ENCODE data around the gene ALG13.
"Not testable (repeated sequence)": the region's sequence is repeated elsewhere in the genome, so short reads cannot be mapped to it uniquely, and the experiment has no call there.

ALG13 gene

DNA sequence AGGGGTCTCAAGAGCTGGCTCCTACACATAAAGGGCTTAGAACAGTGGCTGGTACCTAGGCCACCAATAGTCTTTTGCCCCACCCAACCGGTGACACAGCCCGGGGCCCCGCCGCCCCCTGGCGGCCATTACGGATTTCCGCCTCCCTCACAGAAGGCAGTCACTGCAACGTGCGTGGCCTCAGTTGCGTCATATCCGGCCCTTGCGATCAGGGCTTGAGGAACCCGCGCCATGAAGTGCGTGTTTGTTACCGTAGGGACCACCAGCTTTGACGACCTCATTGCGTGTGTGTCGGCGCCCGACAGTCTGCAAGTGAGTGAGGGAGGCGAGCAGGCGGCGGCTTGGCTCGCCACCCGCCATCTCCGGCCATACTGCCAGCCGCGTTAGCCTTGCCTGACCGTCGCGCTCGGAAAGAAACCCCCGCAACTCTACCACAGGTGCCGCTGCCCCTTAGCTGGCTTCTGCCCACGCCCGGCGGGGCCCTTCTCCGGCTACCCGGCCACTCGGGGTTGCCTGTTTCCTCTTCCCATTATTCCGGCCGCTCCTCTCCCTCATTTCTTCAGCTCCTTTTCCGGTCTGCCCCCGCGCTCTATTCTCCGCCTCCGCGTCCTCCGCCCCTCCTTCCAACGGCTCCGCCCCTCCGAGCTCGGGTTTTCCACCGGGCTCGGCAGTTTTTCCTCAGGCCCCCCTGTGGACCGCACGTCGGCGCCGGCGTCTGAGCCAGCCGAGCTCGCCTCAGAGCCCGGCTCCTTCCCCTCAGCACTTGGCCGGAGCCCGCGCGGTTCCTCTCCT is at the start of gene ALG13:
ALG13 (plus strand) TSS at position 183 of the 792 bp plus-strand sequence; CDS start at position 232, 49 bp downstream.
- peak; percentile 77 for DNase-seq (ENCODE audit: low read depth)

DNA sequence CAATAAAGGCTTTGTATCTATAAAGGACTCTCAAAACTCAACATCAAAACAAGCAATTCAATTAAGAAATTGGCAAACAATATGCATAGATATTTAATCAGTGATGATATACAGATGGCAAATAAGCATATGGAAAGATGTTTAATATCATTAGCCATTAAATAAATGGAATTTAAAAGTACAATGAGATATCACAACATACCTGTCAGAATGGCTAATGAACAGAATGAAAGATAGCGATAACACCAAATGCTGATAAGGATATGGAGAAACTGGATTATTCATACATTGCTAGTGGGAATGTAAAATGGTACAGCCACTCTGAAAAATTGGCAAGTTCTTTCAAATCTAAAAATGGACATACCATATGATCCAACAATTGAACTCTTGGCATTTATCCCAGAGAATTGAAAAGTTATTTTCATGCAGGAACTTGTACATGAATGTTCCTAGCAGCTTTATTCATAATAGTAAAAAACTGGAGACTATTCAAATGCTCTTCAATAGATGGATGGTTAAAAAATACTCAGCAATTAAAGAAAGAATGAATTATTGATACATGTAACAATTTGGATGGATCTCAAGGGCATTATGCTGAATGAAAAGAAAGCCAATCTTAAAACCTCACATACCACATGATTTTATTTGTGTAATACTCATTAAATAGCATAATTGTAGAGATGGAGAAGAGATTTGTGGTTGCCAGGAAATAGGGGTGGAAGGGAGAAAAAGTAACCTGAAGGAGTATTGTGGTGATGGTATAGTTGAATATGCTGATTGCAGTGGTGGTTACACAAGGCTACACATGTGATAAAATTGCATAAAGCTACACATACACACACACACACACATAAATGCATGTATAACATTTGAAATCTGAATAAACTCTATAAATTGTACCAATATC is 45.9 kb upstream of the ALG13 start:
- DNase-seq (ENCODE audit: low read depth), result no peak

DNA sequence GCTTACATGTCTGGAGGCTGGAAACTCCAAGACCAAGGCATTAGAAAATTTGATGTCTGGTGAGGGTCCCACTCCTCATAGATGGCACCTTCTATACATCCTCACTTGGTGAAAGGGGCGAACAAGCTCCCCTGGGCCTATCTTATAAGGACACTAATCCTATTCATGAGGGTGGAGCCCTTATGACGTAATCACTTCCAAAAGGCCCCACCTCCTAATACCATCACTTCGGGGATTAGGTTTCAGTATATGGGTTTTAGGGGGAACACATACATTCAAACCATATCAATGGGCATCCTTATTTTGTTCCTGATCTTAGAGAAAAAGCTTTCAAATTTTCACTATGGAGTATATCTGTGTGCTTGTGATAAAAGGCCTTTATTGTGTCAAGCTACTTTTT is 39.0 kb upstream of the ALG13 start:
- DNase-seq (ENCODE audit: low read depth), result no peak

DNA sequence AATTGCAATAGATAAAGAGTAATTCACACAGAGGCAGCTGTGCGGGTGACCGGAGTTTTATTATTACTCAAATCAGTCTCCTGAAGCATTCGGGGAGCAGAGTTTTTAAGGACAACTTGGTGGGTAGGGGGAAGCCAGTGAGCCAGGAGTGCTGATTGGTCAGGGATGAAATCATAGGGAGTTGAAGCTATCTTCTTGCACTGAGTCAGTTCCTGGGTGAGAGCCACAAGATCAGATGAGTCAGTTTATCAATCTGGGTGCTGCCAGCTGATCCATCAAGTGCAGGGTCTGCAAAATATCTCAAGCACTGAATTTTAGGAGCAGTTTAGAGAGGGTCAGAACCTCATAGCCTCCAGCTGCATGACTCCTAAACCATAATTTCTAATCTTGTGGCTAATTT is 35.8 kb upstream of the ALG13 start:
- DNase-seq (ENCODE audit: low read depth), result not testable (repeated sequence)

DNA sequence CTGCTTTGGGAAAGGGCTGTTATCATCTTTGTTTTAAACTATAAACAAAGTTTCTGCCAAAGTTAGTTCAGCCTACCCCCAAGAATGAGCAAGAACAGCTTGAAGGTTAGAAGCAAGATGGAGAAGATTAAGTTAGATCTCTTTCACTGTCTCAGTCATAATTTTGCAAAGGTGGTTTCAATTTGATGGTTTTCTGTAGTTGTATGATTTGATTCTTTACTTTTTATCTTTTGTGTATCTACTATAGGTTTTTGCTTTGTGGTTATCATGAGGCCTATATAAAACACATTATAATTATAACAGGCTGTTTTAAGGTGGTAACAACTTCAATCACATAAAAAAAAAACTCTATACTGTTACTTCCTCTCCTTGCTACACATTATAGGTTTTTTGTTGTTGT is 35.4 kb upstream of the ALG13 start:
- DNase-seq (ENCODE audit: low read depth), result no peak

DNA sequence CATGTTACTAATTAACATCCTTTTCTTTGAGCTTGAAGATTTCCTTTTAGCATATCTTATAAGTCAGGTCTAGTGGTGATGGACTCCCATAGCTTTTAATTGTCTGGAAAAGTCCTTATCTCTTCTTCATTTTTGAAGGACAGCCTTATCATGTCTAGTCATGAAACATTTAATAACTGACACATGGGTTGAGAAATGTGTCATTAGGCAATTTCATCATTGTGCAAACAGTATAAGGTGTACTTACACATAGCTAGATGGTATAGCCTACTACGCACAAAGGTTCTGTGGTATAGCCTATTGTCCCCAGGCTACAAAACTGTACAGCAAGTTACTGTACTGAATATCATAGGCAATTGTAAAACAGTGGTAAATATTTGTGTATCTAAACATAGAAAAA is 34.5 kb upstream of the ALG13 start:
- DNase-seq (ENCODE audit: low read depth), result no peak

DNA sequence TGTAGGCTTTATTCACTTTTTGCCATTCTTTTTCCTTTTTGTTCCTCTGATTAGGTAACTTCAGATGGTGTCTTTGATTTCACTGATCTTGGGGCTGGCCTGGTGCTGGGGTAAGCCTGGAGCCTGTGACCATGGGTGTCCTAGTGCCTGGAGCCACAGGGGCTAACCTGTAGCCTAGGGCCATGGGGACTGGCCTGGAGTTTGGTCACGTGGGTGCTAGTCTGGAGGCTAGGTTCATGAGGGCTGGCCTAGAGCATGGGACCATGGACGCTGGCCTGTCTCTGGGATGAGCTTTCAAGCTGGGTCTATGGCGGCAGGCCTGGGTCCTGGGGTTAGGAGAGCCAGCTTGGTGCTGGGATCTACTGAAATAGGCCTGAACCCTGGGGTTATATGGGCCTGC is 32.2 kb upstream of the ALG13 start:
- no peak for DNase-seq (ENCODE audit: low read depth)

DNA sequence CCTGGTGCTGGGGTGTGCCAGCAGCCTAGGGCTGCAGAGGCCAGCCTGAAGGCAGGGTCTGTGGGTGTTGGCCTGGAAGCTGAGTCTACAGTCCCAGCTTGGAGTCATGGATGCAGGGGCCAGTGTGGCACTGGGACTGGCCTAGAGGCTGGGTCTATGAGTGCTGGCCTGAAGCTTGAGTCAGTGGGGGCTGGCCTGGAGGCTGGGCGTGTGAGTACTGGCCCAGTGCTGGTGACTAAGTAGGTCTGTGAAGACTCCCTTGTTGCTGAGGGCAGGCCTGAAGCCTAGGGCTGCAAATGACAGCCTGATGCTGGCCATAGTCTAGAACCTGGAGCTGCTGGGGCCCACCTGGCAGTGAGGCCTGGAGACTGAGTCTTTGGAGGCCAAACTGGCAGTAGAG is 31.3 kb upstream of the ALG13 start:
- DNase-seq (ENCODE audit: low read depth), result no peak

DNA sequence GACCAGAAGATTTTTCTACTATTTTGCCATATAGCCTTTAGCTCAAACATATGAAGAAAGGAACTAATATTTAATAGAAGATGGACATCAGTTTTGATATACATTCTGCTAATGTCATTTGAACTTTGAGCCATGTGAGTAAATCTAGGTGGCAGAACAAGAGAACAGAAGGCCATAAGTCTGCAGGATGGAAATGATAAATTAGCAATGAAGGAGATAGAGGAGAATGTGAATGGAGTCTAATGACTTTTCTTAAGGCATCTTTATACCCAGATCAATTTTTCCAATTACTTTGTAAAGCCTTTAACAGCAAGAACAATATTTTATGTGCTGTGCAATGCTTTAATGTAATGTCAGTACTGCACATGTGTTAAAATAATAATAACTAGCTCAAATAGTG is 30.1 kb upstream of the ALG13 start:
- DNase-seq (ENCODE audit: low read depth), result no peak

DNA sequence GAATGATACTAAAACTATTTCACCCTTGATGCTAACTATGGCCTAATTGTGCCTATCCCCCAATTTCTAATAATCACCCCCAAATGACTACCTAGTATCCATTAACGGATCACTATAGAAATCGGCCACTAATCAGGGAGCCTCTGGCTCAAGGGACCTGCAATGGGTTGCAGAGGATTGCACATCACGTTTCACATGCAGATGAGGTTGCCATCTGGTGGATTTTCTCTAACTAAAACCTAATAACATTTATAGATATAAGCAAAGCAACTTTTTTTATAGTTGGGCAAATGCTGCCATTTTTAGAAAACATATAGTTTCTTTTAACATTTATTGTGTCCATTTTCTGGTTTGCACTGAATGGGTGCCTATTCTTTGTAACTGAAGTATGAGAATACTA is 28.3 kb upstream of the ALG13 start:
- no peak for DNase-seq (ENCODE audit: low read depth)

DNA sequence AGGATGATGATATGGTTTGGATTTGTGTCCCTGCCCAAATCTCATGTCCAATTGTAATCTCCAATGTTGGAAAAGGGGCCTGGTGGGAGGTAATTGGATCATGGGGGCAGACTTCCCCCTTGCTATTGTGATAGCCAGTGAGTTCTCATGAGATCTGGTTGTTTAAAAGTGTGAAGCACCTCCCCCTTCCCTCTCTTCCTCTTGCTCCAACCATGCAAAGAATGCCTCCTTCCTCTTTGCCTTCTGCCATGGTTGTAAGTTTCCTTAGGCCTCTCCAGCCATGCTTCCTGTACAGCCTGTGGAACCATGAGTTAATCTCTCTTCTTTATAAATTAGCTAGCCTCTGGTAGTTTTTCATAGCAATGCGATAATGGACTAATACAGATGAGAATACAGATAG is 19.7 kb upstream of the ALG13 start:
- DNase-seq (ENCODE audit: low read depth), result no peak

DNA sequence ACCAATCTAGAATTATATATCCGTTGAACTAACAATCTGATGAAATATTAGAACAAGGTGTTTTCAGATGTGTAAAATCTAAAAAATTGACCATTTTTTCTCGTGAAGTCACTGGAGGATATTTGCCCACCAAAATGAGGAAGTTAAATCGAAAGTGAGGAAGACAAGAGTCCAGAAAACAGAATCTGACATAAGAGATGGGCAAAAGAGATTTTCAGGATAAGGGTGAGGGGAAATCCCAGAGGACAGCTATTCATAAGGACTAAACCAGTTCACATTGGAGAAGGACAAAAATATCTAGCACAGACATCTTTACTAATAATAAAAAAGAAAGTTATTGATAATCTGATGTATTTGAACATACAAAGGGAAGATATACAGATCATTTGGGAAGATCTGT is 18.7 kb upstream of the ALG13 start:
- no peak for DNase-seq (ENCODE audit: low read depth)

DNA sequence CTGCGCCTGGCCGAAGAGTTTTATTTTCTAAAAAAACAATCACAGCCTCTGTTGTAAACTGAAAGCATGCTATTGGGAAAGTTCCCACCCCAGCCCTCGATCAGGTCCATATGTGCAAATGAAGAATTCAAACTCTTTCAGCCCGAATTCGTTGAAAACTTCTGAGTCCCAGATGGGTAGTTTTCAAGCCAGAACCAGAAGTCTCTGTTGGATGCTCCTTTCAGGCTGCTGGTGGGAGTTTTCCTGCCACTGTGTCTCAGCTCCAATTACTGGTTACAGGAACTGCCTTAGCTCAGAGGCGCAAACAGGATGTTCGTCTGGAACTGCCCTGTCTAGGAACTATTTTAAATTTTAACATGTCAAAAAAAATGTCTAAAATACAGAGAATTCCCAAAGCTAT is 9.3 kb upstream of the ALG13 start:
- no peak for DNase-seq (ENCODE audit: low read depth)

DNA sequence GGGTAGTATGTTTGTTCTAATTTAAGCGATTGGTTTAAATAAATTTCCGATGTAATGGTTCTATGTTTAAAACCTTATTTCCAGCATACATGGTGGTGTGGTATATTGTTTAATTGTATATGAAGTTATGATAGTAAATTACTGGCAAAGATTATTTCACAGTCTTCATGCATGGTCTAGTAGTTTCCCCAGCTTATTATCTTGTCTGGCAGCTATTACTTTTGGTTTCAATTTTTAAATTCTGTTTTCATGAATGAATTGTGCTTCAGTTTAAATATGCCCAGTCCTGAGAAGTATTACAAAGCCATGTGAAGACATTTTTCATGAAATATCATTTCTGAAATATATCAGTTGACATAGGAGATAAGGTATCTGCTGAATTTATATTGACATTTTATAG is 6.3 kb downstream of the ALG13 start:
- no peak for DNase-seq (ENCODE audit: low read depth)

DNA sequence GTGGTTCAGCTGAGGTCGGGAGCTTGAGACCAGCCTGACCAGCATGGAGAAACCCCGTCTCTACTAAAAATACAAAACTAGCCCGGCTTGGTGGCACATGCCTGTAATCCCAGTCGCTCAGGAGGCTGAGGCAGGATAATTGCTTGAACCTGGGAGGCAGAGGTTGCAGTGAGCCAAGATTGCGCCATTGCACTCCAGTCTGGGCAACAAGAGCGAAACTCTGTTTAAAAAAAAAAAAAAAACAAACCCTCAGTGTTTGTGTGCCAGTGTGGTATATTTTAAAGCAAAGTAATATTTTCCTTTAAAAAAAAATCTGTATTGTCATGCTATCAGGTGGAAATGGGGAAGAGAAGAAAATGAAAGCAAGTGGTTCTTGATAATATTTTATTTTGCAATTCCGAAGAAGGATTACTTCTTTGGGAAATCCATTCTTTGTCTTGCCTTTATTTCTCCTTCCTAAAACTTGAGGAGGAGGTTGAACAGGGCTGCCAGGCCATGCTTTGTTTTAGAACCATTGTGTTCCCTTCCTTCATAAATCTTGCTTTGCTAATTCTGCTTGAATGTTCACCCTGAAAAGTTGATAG is 14.4 kb downstream of the ALG13 start:
- no peak for DNase-seq (ENCODE audit: low read depth)

DNA sequence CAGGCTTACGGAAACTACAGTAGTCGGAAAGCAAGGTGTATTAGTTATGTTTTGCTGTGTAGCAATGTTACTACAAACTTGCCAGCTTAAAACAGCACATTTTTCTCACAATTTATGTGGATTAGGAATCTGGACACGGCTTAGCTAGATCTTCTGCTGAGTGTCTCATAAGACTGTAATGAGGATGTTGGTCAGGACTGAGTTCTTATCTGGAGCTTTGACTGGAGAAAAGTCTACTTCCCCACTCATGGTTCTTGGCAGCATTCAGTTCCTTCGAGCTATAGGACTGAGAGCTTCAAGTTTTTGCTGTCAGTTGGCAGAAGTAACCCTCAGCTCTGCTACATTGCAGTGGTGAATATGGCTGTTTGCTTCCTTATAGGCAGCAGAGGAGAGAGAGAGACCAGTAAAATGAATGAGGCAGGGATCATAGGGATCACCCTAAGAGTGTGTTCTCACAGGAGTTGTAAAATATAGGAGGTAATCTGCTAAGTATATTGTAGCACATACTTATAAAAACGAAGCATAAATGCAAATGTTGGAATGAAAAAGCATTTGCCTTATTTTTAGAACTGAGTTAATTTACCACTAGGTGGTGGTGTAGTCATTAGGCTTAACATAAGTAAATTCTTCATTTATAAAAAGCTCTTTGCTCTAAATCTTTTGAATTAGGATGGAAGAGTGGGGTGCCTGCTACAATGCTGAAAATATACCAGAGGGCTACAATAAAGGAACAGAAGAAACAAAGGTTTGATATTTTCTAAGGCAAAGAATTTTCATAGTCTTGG is 38.6 kb downstream of the ALG13 start:
- DNase-seq (ENCODE audit: low read depth), result no peak

DNA sequence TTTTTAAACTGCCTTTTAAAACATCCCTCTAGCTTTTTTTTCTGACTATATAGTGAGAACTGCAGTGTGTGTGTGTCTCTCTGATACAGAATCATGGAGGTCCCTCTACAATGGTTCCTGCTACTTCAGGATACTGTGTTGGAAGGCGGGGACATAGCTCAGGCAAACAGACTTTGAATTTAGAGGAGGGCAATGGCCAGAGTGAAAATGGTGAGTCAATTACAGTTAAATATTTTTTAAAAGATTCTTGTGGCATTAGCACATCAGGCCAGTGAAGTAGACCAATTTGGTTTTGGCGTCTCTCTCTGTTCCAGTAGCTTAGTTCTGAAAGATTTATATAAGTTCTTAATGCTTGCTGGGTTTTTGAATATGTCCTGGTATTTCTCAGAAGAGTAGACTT is 47.1 kb downstream of the ALG13 start:
- no peak for DNase-seq (ENCODE audit: low read depth)

DNA sequence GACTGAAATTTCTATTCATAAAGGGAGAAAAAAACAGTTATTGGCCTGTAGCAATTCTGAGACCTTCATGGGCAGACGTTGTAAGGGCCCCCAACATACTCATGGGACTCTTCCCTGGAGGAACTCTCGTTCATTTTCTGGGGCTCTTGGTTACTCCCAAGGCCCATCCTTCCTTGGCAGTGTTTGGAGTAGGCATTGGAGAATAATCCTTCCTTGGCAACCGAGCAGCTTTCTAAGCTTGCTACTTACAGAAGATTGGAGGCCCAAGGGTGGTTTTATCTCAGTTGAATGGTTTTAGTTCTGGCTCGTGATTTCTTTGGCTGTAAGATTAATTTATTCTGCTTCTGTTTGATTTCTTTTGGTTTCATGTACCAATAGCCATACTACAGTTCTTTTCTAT is 50.4 kb downstream of the ALG13 start:
- DNase-seq (ENCODE audit: low read depth), result no peak

DNA sequence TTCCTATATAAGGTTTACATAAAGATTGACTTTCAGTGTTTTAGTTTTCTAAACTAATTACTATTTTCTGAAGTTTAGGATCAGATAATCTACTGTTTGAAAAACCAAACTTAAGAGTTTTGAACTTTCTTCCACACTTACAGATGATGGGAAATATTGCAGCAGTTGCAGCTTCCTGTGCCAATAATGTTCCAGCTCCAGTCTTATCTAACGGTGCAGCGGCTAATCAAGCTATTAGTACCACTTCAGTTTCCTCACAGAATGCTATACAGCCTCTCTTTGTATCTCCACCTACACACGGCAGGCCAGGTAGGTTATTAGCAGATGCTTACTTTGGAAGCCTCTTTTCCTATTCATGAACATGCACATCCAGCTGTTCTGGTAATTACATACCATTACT is 55.6 kb downstream of the ALG13 start:
- DNase-seq (ENCODE audit: low read depth), result no peak

DNA sequence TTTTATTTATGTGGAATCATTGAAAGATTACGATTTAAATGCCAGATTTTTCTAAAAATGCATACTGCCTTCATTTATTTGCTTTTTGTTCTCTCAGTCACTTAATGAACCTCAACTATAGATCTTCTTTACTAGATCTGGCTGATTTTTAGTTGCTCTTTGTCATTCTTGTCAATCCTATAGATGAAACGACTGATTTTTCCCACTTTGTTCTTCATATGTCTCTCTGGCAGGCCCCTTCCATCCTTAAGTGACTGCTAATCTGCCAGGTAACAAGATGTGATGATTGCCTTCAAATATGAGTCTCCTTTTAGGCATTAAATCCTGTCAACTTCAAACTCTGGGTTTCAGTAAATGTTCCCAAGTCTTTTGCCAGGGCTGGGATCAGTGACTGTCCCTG is 61.0 kb downstream of the ALG13 start:
- DNase-seq (ENCODE audit: low read depth), result no peak

DNA sequence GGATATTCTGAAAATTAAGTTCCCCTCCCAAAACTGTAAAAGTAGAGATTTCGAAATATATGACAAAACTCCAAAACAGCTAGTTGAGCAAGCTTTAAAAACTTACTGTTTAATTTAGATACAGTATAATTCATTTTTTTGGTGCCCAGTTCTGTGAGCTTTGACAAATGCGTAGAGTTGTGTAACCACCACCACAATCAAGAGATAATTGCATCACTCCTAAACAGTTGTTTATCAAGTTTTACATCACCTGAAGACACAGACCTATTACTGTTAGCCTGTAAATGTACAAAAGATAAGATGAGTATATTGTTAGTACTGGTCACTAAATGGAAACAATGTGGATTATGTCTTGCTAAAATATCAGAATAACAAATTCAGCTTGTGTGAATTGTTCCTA is 62.3 kb downstream of the ALG13 start:
- DNase-seq (ENCODE audit: low read depth), result no peak

DNA sequence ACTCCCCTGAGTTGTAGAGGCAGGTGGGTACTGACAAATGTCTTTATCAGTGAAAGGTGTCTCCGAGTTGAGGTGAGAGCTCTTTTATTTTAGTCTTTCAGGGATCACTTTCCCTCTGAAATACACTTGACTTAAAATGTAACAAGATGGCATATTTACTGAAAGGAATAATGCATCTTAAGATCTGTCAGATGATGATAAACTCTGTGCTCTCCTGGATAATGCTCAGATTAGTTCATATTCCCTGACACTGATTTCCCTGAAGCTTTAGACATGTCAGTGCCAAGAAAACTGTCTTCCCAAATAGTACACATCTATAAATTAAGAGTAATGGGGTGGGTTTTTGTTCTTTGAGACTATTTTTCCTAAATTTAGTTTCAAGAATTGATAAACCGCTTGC is 75.5 kb downstream of the ALG13 start:
- DNase-seq (ENCODE audit: low read depth), result no peak
